Body of pancreas (tissue), 4 donors: ENCODE data around the gene DENND1A. TPM values are rescaled to one million over a fixed set of nuclear protein-coding genes. Genes with fewer than 3 reads are reported as not detected.

Source experiments
- ATAC-seq: fragments of 150-250 bp; one replicate; pipeline ENCODE4 v1.9.1; 2016
- DNase-seq, 4 donors: peaks; one replicate each; pipeline ENCODE4 v3.0.0-alpha.2; 2019
- H3K27ac ChIP-seq, 4 donors: fragments of 200-600 bp; sonication (generic); 1 replicate in 3 of 4; 2 replicates in 1 of 4; pipeline versions ENCODE4 v1.5.1 to v1.6.1; 2016 to 2019; ENCODE audit warnings: mild to moderate bottlenecking in 1 of 4, mixed read lengths in 1 of 4, moderate library complexity in 1 of 4
- H3K27me3 ChIP-seq, 2 donors: fragments of 200-600 bp; sonication (generic); one replicate each; pipeline ENCODE4 v1.6.0; 2016; ENCODE audit warnings: mild to moderate bottlenecking in 1 of 2
- H3K36me3 ChIP-seq, 2 donors: fragments of 200-600 bp; sonication (generic); replicated peaks in 1 of 2; 2 replicates each; pipeline ENCODE4 v1.5.1; 2016; ENCODE audit warnings: low read depth in 2 of 2; ENCODE audit not compliant: insufficient read depth in 1 of 2
- H3K4me1 ChIP-seq: fragments of 200-600 bp; sonication (generic); one replicate; pipeline ENCODE4 v1.6.0; 2016
- H3K4me3 ChIP-seq, 2 donors: fragments of 200-600 bp; sonication (generic); 1 replicate in 1 of 2; 2 replicates in 1 of 2; pipeline ENCODE4 v1.5.1; 2016 to 2019
- H3K9me3 ChIP-seq, 3 donors: fragments of 200-600 bp; sonication (generic); 1 replicate in 2 of 3; 2 replicates in 1 of 3; pipeline ENCODE4 v1.5.1; 2016
- CTCF ChIP-seq, 7 experiments: fragments of 450-650 bp in 4 of 7; fragments of 200-600 bp in 3 of 7; sonication (generic) in 3 of 7; IDR thresholded peaks; one replicate each; pipeline ENCODE4 v1.5.1; 2016 to 2019; ENCODE audit warnings: antibody characterized with exemption in 7 of 7
- POLR2A ChIP-seq, 3 donors: fragments of 450-650 bp; IDR thresholded peaks; one replicate each; pipeline ENCODE4 v1.6.1; 2016; ENCODE audit warnings: antibody characterized with exemption in 3 of 3, mild to moderate bottlenecking in 2 of 3
- WGBS, 2 donors: methylation state at CpG; one replicate each; pipeline ENCODE4 v1.1.5; 2017; 5-methylcytosine and 5-hydroxymethylcytosine counted together
- intact Hi-C: fragments of 100-400 bp; cut with DNase I; formaldehyde crosslinking; loops from one replicate; pipeline ENCODE4 v1.15.1; 2023
- total RNA-seq, 2 donors: library from RNA; depleted of rRNA; stranded (reverse); fragments of >200 nt; gene quantifications; one replicate each; pipeline ENCODE4 v1.1.0, GENCODE V29; 2016

Gene DENND1A
- total RNA-seq, 2 donors from 2014 or later = 7.6 to 8.6 TPM

GRCh38 chr9:123380852-123381705, 548.8 kb downstream of the DENND1A start:
- intact Hi-C loops = no loop called here
- TF ChIP-seq CTCF (IDR thresholded peaks at IDR 0.05) (no peak), POLR2A (IDR thresholded peaks at IDR 0.05) (no peak)
- no peaks in the 10 kb centered on the region for H3K27me3 ChIP-seq

GRCh38 chr9:123378956-123379660, 550.8 kb downstream of the DENND1A start:
- peaks cover 0 to 5% of the 10 kb centered on the region in 2 donors for H3K27me3 ChIP-seq
- no peak overlapping the region for H3K4me3 ChIP-seq
- 84 to 95% methylated on average over 4 to 30 of the region's 30 CpGs for WGBS, 2 donors
- H3K36me3 ChIP-seq = no peaks in the 10 kb centered on the region
- DNase-seq (no peak), ATAC-seq (no peak)
- TF ChIP-seq POLR2A (IDR thresholded peaks at IDR 0.05) (no peak), CTCF (IDR thresholded peaks at IDR 0.05) (no peak)
- no peak overlapping the region for H3K27ac ChIP-seq
- H3K4me1 ChIP-seq = peaks cover 9% of the 10 kb centered on the region
- no peaks in the 10 kb centered on the region for H3K9me3 ChIP-seq
- intact Hi-C loops = no loop called here

More at GRCh38 chr9:123380852-123381705, 548.8 kb downstream of the DENND1A start:
- ATAC-seq (no peak), DNase-seq (no peak)
- WGBS, 2 donors = 85 to 88% methylated on average over 13 to 23 of the region's 28 CpGs
- peaks cover 2% of the 10 kb centered on the region for H3K4me1 ChIP-seq
- H3K9me3 ChIP-seq = no peaks in the 10 kb centered on the region
- H3K27ac ChIP-seq = no peak overlapping the region
- no peak overlapping the region for H3K4me3 ChIP-seq
- no peaks in the 10 kb centered on the region for H3K36me3 ChIP-seq

- TF ChIP-seq CTCF (IDR thresholded peaks at IDR 0.05) (no peak), POLR2A (IDR thresholded peaks at IDR 0.05) (no peak)
- DNase-seq (no peak), ATAC-seq (no peak)
- Histone ChIP-seq H3K27ac (no peak overlapping the region), H3K36me3 (no peaks in the 10 kb centered on the region), H3K4me3 (no peak overlapping the region), H3K4me1 (peaks cover 18% of the 10 kb centered on the region), H3K9me3 (no peaks in the 10 kb centered on the region), H3K27me3 (peaks cover 0 to 11% of the 10 kb centered on the region in 2 donors)
- WGBS, 2 donors = 45 to 64% methylated on average over 5 to 10 of the region's 10 CpGs
- intact Hi-C loops = no loop called here
Measured at GRCh38 chr9:123378025-123378424, 551.9 kb downstream of the DENND1A start.

- ATAC-seq (no peak), DNase-seq (no peak)
- Histone ChIP-seq H3K4me3 (no peak overlapping the region), H3K27ac (no peak overlapping the region), H3K27me3 (peaks cover 0 to 11% of the 10 kb centered on the region in 2 donors), H3K36me3 (no peaks in the 10 kb centered on the region), H3K4me1 (peaks cover 21% of the 10 kb centered on the region), H3K9me3 (no peaks in the 10 kb centered on the region)
- TF ChIP-seq POLR2A (IDR thresholded peaks at IDR 0.05) = no peak
- no peak for TF ChIP-seq CTCF (IDR thresholded peaks at IDR 0.05)
- 36 to 66% methylated on average over 6 to 21 of the region's 21 CpGs for WGBS, 2 donors
- intact Hi-C loops = no loop called here
Measured at GRCh38 chr9:123377211-123377971, 552.5 kb downstream of the DENND1A start.
